ENCODE results near the gene USP21. TPM values are rescaled to one million over a fixed set of nuclear protein-coding genes. Genes with fewer than 3 reads are reported as not detected.
A peak's percentile ranks its signal among the peaks of the same experiment; 100 is the strongest.

The USP21 gene
- total and polyA plus RNA-seq, 9 of the 15 experiments (the other 6 are each of a cell fraction or from before 2014, with no cell fraction given) = 4.9 to 52.4 (median 21.6) TPM

GRCh38 chr1:161200421-161200991 lies 41.2 kb downstream of the USP21 start (continued):
- TF ChIP-seq MAZ (CRISPR knock-in tag; conservative IDR thresholded peaks at IDR 0.05 in 1 of 2, IDR thresholded peaks at IDR 0.05 in 1 of 2) = 0 out of 4 replicates have a peak, but pooled peaks of 1 of the 2 experiments have one; percentile 0
- TF ChIP-seq NFRKB (IDR thresholded peaks at IDR 0.05; ENCODE audit: low read depth) = no peak; the same call in 1 of the 2 replicates
- no peak for TF ChIP-seq PHF8 (IDR thresholded peaks at IDR 0.05; ENCODE audit: borderline replicate concordance, low read length)
- TF ChIP-seq HOXB6 (CRISPR knock-in tag; IDR thresholded peaks at IDR 0.05; ENCODE audit: borderline replicate concordance) = no peak
- no peak for TF ChIP-seq SMARCA4 (IDR thresholded peaks at IDR 0.05)
- no peak for TF ChIP-seq SP2 (IDR thresholded peaks at IDR 0.05; ENCODE audit: extremely low read depth, low read depth, low read length, poor library complexity, severe bottlenecking)
- TF ChIP-seq MAFK (IDR thresholded peaks at IDR 0.05; ENCODE audit: low read length) = no peak
- TF ChIP-seq POLR2G (IDR thresholded peaks at IDR 0.05; ENCODE audit: low read depth, low read length) = 0 out of 2 replicates have a peak, but pooled peaks have one; percentile 22
- no peak for TF ChIP-seq NCOA4 (IDR thresholded peaks at IDR 0.05; ENCODE audit: partially characterized antibody)
- TF ChIP-seq CBX1 (IDR thresholded peaks at IDR 0.05; ENCODE audit: low read depth) = no peak
- TF ChIP-seq EGR1 (conservative IDR thresholded peaks at IDR 0.05) = peak; percentile 53; the same call in 1 of the 2 replicates
- TF ChIP-seq PYGO2 (tag; IDR thresholded peaks at IDR 0.05) = no peak
- no peak for TF ChIP-seq NR4A1 (CRISPR knock-in tag; IDR thresholded peaks at IDR 0.05)
- TF ChIP-seq NR4A1 (tag; IDR thresholded peaks at IDR 0.05) = no peak
- no peak for TF ChIP-seq ZNF586 (CRISPR knock-in tag; conservative IDR thresholded peaks at IDR 0.05)
- TF ChIP-seq XRCC3 (IDR thresholded peaks at IDR 0.05) = no peak
- peak; percentile 43; the same call in 1 of the 2 replicates for TF ChIP-seq NFE2 (IDR thresholded peaks at IDR 0.05; ENCODE audit: low read depth)
- peak; percentile 57; the same call in 1 of the 2 replicates for TF ChIP-seq GATAD2A (IDR thresholded peaks at IDR 0.05)
- no peak for TF ChIP-seq ZSCAN32 (CRISPR knock-in tag; IDR thresholded peaks at IDR 0.05)
- TF ChIP-seq, protein P1, sequence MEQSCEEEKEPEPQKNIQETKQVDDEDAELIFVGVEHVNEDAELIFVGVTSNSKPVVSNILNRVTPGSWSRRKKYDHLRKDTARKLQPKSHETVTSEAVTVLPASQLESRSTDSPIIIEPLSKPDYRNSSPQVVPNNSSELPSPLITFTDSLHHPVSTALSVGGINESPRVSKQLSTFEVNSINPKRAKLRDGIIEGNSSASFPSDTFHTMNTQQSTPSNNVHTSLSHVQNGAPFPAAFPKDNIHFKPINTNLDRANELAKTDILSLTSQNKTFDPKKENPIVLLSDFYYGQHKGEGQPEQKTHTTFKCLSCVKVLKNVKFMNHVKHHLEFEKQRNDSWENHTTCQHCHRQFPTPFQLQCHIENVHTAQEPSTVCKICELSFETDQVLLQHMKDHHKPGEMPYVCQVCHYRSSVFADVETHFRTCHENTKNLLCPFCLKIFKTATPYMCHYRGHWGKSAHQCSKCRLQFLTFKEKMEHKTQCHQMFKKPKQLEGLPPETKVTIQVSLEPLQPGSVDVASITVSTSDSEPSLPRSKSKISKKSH (CRISPR knock-in tag; IDR thresholded peaks at IDR 0.05) = no peak
- no peak for TF ChIP-seq FOXP4 (CRISPR knock-in tag; IDR thresholded peaks at IDR 0.05; ENCODE audit: borderline replicate concordance)
- no peak for TF ChIP-seq TCFL5 (CRISPR knock-in tag; conservative IDR thresholded peaks at IDR 0.05)
- no peak for TF ChIP-seq SIN3B (IDR thresholded peaks at IDR 0.05; ENCODE audit: low read depth)
- TF ChIP-seq MYC (IDR thresholded peaks at IDR 0.05; ENCODE audit: low read depth, low read length) = 0 out of 2 replicates have a peak, but pooled peaks have one; percentile 17
- TF ChIP-seq MYC (CRISPR knock-in tag; IDR thresholded peaks at IDR 0.05; ENCODE audit: borderline replicate concordance, low read depth) = no peak
